HL-60 (cell line): ENCODE results near the gene METTL25B.

ENCODE experiments used
- DNase-seq, 2 experiments: peaks; one replicate each; pipeline ENCODE4 v3.0.0-alpha.2; 2010 to 2020; ENCODE audit warnings: low read depth in 1 of 2, low spot score in 1 of 2
- H3K27ac ChIP-seq: fragments of 250-450 bp; sonication (Bioruptor Pico); replicated peaks from 2 replicates; pipeline ENCODE4 v1.5.1; 2020; ENCODE audit warnings: mild to moderate bottlenecking, moderate library complexity
- H3K27me3 ChIP-seq: fragments of 250-450 bp; sonication (Bioruptor Pico); 2 replicates; pipeline ENCODE4 v1.5.1; 2021; ENCODE audit warnings: mild to moderate bottlenecking, moderate library complexity; ENCODE audit not compliant: insufficient read depth, poor library complexity, severe bottlenecking
- H3K4me3 ChIP-seq: replicated peaks from 2 replicates; pipeline ENCODE4 v1.5.1; 2011; ENCODE audit warnings: mild to moderate bottlenecking, control low read depth, low read length; ENCODE audit not compliant: insufficient read depth
- CTCF ChIP-seq: IDR thresholded peaks from one replicate; pipeline ENCODE4 v1.5.1; 2011; ENCODE audit warnings: low read length, control low read depth, inconsistent platforms; ENCODE audit not compliant: insufficient read depth
- GABPA ChIP-seq: IDR thresholded peaks from 2 replicates; pipeline ENCODE4 v1.6.1; 2012; ENCODE audit warnings: low read depth
- POLR2AphosphoS5 ChIP-seq: IDR thresholded peaks from 2 replicates; pipeline ENCODE4 v1.6.1; 2012; ENCODE audit warnings: low read depth
- REST ChIP-seq: IDR thresholded peaks from 2 replicates; pipeline ENCODE4 v1.6.1; 2012; ENCODE audit warnings: low read depth; ENCODE audit not compliant: insufficient replicate concordance
- SPI1 ChIP-seq: IDR thresholded peaks from 2 replicates; pipeline ENCODE4 v1.6.1; 2012; ENCODE audit warnings: low read depth, mild to moderate bottlenecking, borderline replicate concordance

METTL25B gene

GRCh38 chr1:156772222-156772621 is 44.0 kb downstream of the METTL25B start:
- no peaks in the 10 kb centered on the region for H3K27me3 ChIP-seq
- TF ChIP-seq CTCF (no peak), SPI1 (no peak), POLR2AphosphoS5 (no peak), REST (no peak), GABPA (no peak)
- H3K27ac ChIP-seq: no peak overlapping the region
- no peak overlapping the region for H3K4me3 ChIP-seq
- DNase-seq: no peak

- TF ChIP-seq GABPA (no peak), SPI1 (no peak), CTCF (no peak)
- DNase-seq: no peak
- Histone ChIP-seq H3K27me3 (no peaks in the 10 kb centered on the region), H3K4me3 (no peak overlapping the region), H3K27ac (no peak overlapping the region)
These were observed 44.6 kb downstream of the METTL25B start for GRCh38 chr1:156772728-156773497.

GRCh38 chr1:156773607-156774006 is 45.3 kb downstream of the METTL25B start:
- TF ChIP-seq SPI1: no peak
- TF ChIP-seq POLR2AphosphoS5: no peak
- no peak for TF ChIP-seq GABPA
- TF ChIP-seq CTCF: no peak
- TF ChIP-seq REST: no peak
- no peak for DNase-seq

GRCh38 chr1:156775799-156776198 is 47.5 kb downstream of the METTL25B start:
- Histone ChIP-seq H3K4me3 (no peak overlapping the region), H3K27me3 (no peaks in the 10 kb centered on the region), H3K27ac (no peak overlapping the region)
- DNase-seq: no peak
- TF ChIP-seq CTCF (no peak), REST (no peak), POLR2AphosphoS5 (no peak), GABPA (no peak), SPI1 (no peak)

More at GRCh38 chr1:156773607-156774006, 45.3 kb downstream of the METTL25B start:
- H3K27ac ChIP-seq: no peak overlapping the region
- H3K27me3 ChIP-seq: no peaks in the 10 kb centered on the region
- H3K4me3 ChIP-seq: no peak overlapping the region
